HG03457 (cell line): ENCODE measurements around the gene NRDC.

ENCODE experiments used
- ATAC-seq: cut with Tn5 transposase; IDR thresholded peaks from one replicate; pipeline ENCODE4 v1.9.1; 2021; ENCODE audit warnings: moderate number of reproducible peaks; ENCODE audit not compliant: unreplicated experiment

Gene NRDC

DNA sequence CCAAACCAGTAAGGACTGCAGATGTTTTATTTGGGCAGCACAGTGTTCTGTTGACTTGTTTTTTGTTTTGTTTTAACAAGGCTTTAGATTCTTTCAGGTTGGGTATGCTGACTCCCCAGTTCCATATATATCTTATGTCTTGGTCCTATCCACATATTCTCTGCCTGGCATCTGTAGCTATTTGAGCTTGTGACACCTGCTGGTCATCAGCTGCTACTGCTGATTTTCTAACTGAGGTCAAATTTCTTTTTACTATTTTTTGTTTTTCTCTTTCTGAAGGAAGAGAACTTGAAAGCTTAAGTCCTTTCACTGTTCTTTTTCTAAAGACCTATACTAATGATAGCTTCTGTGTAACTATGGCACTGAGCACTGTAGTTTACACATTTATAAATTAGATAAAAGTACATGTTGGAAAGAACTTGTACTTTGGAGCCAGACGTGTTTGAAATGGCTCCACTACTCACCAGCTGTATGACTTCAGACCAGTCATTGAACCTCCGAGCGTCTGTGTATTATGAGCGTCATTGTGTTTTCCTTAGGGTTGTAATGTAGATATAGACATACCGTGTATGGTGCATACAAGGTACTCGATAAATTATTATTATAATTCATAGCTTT is 109.4 kb downstream of the NRDC start:
- ATAC-seq = no peak

DNA sequence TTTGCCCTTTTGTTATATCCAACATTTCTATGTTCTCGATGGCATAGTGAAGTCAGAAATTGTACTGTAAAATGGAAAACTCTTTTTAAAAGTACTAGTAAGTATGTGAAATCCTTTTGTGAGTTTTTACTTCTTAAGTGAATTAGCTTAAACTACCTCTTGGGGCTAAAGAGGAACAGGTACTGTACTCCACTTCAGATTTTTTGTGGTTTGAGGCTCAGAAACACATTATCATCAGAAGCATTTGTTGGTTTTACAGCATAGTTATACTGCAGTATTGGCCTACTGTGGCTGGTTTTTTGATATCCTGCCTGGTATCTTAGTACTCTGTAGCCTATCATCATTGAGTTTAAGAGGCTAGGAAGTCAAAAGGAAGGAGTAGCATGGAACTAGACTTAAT is 117.2 kb downstream of the NRDC start:
- no peak for ATAC-seq

DNA sequence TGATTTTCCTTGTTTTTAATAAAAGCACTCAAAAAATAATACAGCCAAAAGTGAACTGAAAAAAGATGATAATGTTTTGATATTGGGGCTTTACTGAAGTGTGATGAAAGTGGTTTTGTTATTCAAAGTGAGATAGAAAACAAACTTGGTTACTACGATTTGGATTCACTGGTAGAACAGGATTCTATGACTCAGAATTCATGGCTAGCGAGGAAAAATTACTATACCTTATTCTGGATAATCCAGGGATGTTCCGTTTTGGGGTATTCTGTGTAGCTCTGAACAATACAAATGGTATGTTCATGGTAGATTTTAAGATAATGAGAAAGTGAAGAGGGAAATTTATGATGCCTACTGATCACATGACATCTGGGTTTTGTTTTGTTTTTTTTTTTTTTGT is 117.7 kb downstream of the NRDC start:
- no peak for ATAC-seq

DNA sequence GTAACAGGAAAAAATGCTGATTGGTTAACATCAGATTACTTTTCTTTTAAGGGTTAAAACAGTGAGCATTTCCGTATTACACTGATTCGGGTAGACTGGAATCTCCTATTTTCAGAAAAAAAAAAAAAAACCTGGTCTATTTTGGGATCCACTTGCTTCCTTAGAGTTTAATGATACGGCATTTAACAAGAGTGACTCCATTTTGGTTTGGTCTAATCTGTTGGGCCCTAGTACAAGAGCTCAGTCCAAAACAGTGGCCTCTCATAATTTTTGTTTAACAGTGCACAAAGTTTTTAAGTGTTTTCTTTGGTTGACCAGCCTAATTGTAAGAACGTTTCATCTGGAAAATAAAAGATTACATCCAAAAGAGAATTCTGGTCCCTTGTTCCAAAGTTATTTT is 120.2 kb downstream of the NRDC start:
- ATAC-seq = no peak

GRCh38 chr1:51756290-51756689 is 122.2 kb downstream of the NRDC start:
- no peak for ATAC-seq

- ATAC-seq = no peak
These were observed 123.1 kb downstream of the NRDC start for GRCh38 chr1:51755437-51755836.

DNA sequence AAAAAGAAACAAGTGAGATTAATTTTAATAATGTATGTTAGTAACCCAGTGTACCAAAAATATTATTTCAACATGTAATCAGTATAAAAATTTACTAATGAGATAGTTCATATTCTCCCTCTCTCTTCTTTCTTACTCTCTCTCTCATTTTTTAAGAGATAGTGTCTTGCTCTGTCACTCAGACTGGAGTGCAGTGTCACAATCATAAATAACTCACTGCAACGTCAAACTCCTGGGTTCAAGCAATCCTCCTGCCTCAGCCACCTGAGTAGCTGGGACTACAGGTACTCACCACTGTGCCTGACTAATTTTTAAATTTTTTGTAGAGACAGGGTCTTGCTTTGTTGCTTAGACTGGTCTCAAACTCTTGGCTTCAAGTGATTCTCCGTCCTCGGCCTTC is 123.9 kb downstream of the NRDC start:
- ATAC-seq = no peak

DNA sequence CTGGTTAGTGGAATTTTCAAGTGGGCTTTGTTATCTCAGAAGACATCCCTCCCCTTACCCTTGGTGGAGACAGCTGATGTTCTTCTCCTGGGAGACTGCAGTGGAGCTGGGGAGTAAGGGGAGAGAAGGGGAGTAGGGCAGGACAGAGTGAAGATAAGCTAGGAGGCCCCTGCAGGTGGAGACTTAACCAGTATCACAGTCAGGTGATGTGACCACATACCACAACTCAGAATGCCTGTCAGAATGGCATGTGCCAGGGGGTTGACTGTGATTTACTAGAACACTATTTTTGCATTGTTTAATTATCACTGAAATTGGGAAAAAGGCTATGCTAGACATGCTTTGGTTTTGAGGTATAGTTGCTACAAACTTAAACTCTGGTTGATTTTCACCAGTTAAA is 124.6 kb downstream of the NRDC start:
- no peak for ATAC-seq

DNA sequence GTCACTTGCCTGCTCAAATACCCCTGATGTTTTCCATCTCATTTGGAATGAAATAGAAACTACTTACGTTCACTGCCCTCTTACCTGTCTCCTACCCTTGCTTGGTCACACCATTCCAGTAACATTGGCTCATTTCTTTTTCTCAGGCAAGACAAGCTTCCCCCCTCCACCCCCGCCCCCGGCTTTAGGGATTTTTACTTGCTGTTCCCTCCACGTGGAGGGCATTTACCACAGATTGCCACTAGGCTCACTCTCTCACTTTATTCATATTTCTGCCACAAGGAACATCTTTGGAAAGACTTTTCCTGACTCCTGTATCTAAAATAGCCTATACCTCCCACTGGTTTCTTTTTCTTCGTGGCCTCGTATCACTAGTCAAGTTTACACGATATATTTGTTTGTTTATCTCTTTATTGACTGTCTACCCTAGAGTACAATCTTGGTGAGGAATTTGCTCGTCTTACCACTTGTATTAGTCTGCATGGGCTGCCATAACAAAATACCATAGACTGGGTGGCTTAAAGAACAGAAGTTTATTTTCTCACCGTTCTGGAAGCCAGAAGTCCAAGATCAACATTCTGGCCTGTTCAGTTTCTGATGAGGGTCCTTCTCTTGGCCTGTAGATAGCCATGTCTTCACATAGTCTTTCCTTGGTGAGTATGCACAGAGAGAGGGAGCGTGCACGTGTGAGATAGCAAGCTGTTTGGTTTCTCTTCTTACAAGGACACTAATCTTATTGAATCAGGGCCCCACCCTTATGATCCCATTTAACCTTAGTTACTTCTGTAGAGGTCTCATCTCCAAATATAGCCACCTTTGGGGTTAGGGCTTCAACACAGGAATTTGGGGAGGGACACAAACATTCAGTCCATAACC is 126.2 kb downstream of the NRDC start:
- no peak for ATAC-seq

GRCh38 chr1:51750729-51751128 is 127.8 kb downstream of the NRDC start:
- ATAC-seq = no peak

DNA sequence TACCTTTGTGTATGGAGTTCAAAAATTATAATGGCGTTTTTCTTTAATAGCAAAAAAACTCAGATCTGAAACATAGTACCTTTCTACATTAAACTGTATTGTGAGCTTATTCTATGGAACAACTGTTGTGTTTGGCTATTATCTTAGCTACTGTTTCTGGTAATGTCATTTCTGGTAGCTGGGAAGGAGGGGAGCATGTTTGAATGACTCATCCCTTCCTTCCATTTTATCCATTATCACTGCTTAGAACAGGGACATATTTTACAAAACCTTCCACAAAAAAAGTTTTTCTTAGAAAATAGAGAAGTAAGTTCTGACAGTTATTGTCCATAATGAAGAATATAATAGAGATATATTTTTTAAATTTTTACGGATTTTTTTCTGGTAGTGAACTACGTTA is 128.3 kb downstream of the NRDC start:
- ATAC-seq = no peak

DNA sequence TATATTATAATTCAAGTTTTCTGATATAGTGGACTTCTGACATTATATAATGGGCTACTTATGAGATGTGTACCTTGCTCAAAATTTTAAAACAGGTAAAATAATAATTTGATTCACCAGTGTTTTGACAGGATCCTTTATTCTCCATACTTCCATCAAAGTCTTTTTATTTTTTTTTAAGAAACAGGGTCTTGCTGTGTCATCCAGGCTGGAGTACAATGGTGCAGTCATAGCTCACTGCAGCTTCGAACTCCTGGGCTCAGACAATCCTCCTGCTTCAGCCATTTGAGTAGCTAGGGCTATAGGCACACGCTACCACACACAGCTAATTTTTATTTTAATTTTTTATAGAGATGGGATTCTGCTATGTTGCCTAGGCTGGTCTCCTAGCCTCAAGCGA is 129.4 kb downstream of the NRDC start:
- no peak for ATAC-seq

DNA sequence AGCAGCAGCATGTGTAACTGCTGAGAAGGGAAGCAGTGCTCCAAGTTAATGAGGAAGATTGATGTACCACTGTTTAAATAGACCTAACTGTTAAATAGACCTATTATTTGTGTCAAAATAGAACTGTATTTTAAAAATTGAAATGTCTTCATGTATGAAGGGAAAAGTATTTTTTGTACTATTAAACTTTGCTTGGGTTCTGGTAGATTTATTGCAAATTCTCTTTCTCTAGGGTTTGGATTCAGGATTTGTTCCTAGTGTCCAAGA is 133.3 kb downstream of the NRDC start:
- no peak for ATAC-seq

- no peak for ATAC-seq
These were observed 133.8 kb downstream of the NRDC start for GRCh38 chr1:51744506-51745303.

DNA sequence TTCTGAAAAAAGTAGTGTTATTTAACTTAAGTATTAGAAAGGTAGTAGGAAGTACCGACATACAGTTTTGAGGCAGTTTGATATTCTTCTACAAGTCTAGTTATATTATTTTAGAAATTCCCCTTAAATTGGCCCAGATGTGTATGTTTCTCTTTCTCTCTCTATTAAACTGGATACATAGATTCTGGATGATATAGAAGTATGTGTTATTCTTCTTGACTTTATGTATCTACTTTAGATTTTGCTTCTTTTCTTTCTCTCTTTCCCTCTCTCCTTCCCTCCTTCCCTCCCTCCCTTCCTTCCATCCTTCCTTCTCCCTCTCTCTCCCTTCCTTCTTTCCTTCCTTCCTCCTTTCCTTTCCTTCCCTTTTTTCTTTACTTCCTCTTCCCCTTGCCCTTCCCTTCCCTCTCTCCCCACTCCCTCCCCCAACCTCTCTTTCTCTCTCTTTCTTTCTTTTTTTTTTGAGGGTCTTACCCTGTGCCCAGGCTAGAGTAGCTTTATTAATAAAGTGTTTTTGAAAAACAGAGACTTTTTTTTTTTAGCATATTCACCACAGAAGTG is 137.3 kb downstream of the NRDC start:
- no peak for ATAC-seq

DNA sequence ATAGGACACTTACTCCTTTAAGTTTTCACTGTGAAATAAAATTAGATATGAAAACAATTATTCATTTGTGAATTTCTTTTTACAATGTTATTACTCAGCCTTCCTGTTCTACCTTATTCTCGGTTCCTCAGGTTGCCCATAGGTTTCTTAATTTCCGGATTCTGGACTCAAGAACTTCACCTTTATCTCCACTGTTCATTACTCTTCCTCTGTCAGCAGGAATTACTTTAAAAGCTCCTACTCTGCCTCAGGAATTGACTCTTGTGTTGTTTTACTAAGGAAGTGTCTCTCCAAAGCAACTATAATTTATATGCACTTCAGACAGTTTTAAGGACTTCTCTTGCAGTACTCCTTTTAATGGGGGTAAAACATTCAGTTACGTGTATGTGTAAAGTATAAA is 137.9 kb downstream of the NRDC start:
- no peak for ATAC-seq
